Caki2 (cell line): ENCODE measurements around the gene HTN1. TPM values are rescaled to one million over a fixed set of nuclear protein-coding genes. Genes with fewer than 3 reads are reported as not detected.
"Not testable (repeated sequence)": the region's sequence is repeated elsewhere in the genome, so short reads cannot be mapped to it uniquely, and the experiment has no call there.

ENCODE experiments used
- DNase-seq: peaks from one replicate; pipeline ENCODE4 v3.0.0-alpha.2; 2015; ENCODE audit warnings: low read depth
- in situ Hi-C: cut with HindIII; loops from 2 replicates; pipeline ENCODE4 v1.10.0; 2016; ENCODE audit warnings: low sequenced_read_pairs, low pct_unique_long_range_greater_than_20kb, mixed read lengths
- total RNA-seq: library from RNA; depleted of rRNA; stranded (reverse); fragments of >200 nt; shearing (Covaris generic); gene quantifications from 2 replicates; pipeline ENCODE4 v1.2.3, GENCODE V29; 2014; ENCODE audit warnings: low replicate concordance; rRNA removed

HTN1 gene
- 3.4 TPM in 1 of 2 replicates, not detected in the other for total RNA-seq

- DNase-seq, in situ Hi-C loops: not testable (repeated sequence)
Observed at GRCh38 chr4:70050138-70050537, at the start of gene HTN1. HTN1 (plus strand) TSS chr4:70050438; CDS start chr4:70053077, 2,639 bp downstream.

- no peak for DNase-seq
- in situ Hi-C loops = no loop called here
Observed at GRCh38 chr4:70000711-70001110, 49.5 kb upstream of the HTN1 start.

- no peak for DNase-seq
- in situ Hi-C loops = no loop called here
Observed at GRCh38 chr4:70002507-70002906, 47.7 kb upstream of the HTN1 start.

- no peak for DNase-seq
- in situ Hi-C loops = no loop called here
Observed at GRCh38 chr4:70008771-70009170, 41.5 kb upstream of the HTN1 start.

GRCh38 chr4:70019006-70019405 lies 31.2 kb upstream of the HTN1 start:
- in situ Hi-C loops, DNase-seq: not testable (repeated sequence)

- DNase-seq = no peak
- in situ Hi-C loops = no loop called here
Observed at GRCh38 chr4:70023218-70023617, 27.0 kb upstream of the HTN1 start.

- in situ Hi-C loops = no loop called here
- no peak for DNase-seq
Observed at GRCh38 chr4:70027011-70027410, 23.2 kb upstream of the HTN1 start.

GRCh38 chr4:70028159-70028558 lies 22.1 kb upstream of the HTN1 start, which contains the start of gene HTN3:
HTN3 (plus strand) TSS chr4:70028459; CDS start chr4:70030741, 2,282 bp downstream.
- DNase-seq, in situ Hi-C loops: not testable (repeated sequence)

GRCh38 chr4:70037559-70037958 lies 12.7 kb upstream of the HTN1 start:
- DNase-seq, in situ Hi-C loops: not testable (repeated sequence)

- in situ Hi-C loops, DNase-seq: not testable (repeated sequence)
Observed at GRCh38 chr4:70039928-70040327, 10.3 kb upstream of the HTN1 start.

- no peak for DNase-seq
- in situ Hi-C loops = no loop called here
Observed at GRCh38 chr4:70041652-70042286, 8.5 kb upstream of the HTN1 start.

GRCh38 chr4:70056534-70056933 lies 6.3 kb downstream of the HTN1 start:
- in situ Hi-C loops, DNase-seq: not testable (repeated sequence)

GRCh38 chr4:70057651-70058050 lies 7.4 kb downstream of the HTN1 start:
- no peak for DNase-seq
- in situ Hi-C loops = no loop called here

- in situ Hi-C loops = no loop called here
Observed at GRCh38 chr4:70059149-70059548, 8.9 kb downstream of the HTN1 start.

GRCh38 chr4:70062000-70062399 lies 11.8 kb downstream of the HTN1 start:
- in situ Hi-C loops = no loop called here
- DNase-seq = no peak

More at GRCh38 chr4:70059149-70059548, 8.9 kb downstream of the HTN1 start:
- no peak for DNase-seq

- in situ Hi-C loops = no loop called here
- no peak for DNase-seq
Observed at GRCh38 chr4:70080205-70080604, 30.0 kb downstream of the HTN1 start.

- in situ Hi-C loops = no loop called here
- no peak for DNase-seq
Observed at GRCh38 chr4:70099206-70099605, 49.0 kb downstream of the HTN1 start.
